ENCODE measurements around the gene ZNHIT6.
"Not testable (repeated sequence)": the region's sequence is repeated elsewhere in the genome, so short reads cannot be mapped to it uniquely, and the experiment has no call there.

DNA sequence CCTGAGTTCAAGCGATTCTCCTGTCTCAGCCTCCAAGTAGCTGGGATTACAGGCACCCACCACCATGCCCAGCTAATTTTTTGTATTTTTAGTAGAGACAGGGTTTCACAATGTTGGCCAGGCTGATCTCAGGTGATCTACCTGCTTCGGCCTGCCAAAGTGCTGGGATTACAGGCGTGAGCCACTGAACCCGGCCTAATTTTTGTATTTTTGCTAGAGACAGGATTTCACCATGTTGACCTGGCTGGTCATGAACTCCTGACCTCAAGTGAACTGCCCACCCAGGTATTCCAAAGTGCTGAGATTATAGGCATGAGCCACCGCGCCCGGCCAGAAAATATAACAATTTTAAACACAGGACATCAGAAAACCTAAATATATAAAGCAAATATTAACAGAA lies 68.3 kb downstream of the ZNHIT6 start:
- TF ChIP-seq CTCF (IDR thresholded peaks at IDR 0.05); POLR2AphosphoS5 (IDR thresholded peaks at IDR 0.05; ENCODE audit: low read depth, low read length): not testable (repeated sequence)
- TF ChIP-seq, protein P1, sequence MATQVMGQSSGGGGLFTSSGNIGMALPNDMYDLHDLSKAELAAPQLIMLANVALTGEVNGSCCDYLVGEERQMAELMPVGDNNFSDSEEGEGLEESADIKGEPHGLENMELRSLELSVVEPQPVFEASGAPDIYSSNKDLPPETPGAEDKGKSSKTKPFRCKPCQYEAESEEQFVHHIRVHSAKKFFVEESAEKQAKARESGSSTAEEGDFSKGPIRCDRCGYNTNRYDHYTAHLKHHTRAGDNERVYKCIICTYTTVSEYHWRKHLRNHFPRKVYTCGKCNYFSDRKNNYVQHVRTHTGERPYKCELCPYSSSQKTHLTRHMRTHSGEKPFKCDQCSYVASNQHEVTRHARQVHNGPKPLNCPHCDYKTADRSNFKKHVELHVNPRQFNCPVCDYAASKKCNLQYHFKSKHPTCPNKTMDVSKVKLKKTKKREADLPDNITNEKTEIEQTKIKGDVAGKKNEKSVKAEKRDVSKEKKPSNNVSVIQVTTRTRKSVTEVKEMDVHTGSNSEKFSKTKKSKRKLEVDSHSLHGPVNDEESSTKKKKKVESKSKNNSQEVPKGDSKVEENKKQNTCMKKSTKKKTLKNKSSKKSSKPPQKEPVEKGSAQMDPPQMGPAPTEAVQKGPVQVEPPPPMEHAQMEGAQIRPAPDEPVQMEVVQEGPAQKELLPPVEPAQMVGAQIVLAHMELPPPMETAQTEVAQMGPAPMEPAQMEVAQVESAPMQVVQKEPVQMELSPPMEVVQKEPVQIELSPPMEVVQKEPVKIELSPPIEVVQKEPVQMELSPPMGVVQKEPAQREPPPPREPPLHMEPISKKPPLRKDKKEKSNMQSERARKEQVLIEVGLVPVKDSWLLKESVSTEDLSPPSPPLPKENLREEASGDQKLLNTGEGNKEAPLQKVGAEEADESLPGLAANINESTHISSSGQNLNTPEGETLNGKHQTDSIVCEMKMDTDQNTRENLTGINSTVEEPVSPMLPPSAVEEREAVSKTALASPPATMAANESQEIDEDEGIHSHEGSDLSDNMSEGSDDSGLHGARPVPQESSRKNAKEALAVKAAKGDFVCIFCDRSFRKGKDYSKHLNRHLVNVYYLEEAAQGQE (IDR thresholded peaks at IDR 0.05; ENCODE audit: insufficient read depth in 1 of 2, low read depth in 2 of 2, low read length in 1 of 2), result not testable (repeated sequence)
